CD4-positive, alpha-beta T cell treated with Interleukin-10 for 1 hour (primary cell): ENCODE measurements around the gene HOXB1.

ENCODE experiments used
- DNase-seq: peaks from one replicate; pipeline ENCODE4 v3.0.0-alpha.2; 2020

Gene HOXB1

DNA sequence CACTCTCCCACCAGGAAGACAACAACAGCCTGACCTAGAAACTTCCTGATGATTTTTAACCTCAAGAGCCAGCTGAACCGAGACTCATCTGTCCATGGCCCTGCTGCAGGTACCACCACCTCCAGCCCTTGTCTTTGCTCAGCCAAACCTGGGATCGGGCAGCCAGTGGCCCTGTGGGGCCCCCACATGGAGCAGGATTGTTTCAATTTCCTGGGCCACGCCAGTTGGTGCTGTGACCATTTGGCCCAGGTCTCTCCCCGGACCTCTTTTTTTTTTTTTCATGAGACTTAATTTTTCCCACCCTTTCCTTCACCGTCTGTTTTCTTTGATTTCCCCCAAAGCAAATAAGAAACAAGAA lies 22.4 kb upstream of the HOXB1 start:
- DNase-seq = no peak

DNA sequence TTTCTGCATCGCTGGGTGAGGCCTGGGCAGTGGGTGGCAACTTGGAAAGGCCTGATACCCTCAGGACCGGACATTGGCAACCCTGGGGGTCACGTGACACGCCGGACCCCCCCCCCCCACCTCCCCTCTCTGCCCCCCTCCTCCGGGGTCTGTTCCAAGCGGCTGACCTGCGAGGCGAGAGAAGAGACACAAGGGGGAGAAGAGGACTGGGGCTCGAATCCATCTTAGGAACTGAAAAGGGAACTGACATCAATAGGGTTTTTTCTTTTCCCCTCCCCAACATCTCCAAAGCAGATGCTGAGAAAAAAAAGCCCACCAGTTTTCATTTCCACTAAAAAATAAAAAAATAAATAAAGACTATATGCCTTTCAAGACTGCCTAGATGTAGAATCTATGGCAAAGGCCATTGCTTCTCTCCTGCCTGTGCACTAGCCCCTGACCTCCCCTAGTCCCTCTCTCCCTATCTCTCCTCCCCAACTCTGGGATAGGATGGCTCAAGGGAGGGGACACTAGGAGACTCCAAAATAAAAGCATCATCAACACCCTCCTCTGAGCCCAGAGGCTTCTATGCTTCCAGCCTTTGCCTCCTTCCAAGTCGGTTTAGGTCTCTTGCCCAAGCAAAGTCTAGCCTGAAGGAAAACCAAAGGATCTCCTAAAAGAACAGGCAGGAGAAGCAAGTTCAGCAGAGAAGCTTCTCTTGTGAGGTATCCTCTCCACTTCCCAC lies 21.8 kb upstream of the HOXB1 start:
- DNase-seq = no peak

DNA sequence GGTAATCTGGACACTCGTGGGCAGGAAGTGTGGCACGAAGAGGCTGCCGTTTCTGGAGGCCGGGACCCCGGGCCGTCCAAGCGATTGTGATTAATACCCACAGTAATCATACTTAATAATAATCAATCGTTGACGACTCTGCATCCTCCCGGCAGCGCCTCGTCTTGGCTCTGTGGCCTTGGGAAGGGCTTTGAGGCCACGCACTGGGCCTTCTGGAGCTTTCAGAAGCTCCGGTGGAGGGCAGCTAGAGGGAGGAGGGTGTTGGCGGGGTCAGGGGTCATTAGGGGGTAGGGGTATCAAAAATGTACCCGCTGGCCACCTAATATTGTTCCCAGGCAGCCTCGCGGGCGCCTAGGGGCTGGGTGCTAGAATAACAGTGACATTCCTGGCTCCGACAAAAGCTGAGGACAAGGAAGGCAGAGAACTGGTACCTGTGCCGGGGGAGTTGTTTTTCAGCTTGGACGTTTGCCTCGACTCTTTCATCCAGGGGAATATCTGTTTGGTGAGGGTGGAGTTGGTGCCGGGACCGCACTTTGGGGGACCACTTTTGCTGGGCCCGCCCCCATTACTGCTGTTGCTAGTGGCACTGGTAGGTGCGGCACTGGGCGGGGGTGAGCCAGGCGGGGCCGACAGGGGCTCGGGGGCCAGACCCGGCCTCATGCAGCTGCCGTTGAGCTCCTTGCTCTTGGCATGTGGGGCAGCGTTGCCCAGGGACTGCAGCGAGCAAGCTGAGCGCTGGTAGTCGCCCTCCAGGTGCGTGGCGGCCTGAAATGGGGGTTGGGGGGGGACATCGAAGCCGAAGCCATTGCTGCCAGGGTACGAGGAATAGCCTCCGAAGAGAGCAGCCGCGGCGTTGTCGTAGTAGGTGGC lies 21.0 kb upstream of the HOXB1 start:
- DNase-seq = no peak

DNA sequence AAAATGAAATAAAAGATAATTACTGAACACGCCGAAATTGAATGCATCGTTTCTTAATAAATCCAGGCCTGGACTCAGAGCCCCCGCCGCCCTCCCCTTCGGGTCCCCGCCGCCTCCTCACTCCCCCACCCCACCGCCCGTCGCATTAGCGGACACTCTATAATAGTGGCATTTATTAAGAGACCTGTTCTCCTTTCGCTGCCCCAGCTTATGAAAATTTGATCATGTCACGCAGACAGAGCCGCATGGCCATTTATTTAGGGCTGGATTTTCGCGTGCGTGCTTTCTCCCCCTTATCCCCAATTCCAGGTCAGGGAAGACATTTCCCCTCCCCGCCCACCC lies 20.4 kb upstream of the HOXB1 start:
- no peak for DNase-seq

DNA sequence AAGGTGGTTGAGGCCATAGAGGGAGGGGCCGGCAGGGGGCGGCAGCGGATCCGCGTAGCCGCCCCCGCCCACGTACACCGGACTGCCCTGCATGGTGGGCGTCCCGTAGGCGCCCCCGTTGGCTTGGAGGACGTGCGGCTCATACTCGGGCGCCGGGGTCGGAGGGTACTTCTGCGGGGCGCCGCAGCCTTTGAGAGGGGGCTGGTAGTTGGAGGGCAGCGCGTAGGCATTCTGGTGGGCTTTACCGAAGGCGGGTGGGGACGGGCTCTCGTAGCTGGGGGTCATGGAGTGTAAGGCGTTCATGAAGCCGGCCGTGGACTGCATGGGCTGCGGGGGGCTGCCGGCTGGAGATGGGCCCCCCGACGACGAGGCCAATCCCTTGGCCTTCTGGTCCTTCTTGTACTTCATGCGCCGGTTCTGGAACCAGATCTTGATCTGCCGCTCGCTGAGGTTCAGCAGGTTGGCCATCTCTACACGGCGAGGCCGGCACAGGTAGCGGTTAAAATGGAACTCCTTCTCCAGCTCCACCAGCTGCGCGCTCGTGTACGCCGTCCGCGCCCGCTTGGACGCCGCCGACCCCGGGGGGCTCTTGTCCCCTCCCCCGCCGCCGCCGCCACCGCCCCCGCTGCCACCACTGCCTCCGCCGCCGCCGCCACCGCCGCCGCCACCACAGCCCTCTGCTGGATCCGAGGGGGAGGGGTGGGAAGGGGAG lies 19.8 kb upstream of the HOXB1 start:
- DNase-seq = no peak

DNA sequence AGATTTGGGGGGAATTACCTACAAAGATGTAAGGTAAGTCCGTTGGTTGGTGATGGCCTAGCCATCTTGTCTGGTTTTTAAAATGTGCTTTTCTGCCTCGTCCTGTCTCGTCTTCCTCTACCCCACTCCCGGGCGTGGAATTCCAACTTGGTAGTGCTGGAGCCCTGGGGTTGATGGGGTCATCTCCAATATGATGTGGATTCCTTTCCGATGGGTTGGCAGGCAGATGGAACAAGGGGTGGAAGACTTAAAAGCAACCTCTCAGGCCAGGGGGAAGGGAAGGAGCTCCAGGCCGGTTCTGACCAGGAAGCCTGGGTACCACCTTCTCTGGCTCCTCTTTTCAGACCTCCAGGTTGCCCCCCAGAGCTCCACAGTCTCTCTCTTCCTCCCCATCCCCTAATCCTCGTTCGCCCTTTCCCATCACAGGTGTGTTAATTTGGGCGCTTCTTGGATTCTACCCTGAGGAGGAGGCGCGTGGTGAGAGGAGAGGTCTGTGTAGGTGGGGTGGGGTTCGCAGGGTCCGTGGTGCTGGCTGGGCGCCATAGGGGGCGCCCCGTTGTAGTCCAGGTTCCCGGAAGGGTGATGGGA lies 19.2 kb upstream of the HOXB1 start:
- no peak for DNase-seq

DNA sequence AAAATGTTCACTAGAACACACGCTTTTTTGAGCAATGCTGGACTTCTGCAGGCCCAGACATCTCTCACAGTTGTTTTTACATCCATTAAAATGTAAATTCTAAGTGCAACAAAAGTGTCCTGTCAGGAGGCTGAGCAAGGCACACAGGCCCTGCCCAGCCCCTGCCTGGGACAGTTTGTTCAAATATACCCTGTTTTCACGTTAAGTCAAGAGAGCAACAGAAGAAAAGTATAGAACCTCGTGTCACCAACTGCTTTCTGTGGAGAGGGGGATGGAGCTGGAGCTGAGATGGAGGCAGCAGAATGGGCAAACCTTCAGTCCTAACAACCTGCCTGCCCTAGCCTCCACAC lies 18.4 kb upstream of the HOXB1 start:
- DNase-seq = no peak

DNA sequence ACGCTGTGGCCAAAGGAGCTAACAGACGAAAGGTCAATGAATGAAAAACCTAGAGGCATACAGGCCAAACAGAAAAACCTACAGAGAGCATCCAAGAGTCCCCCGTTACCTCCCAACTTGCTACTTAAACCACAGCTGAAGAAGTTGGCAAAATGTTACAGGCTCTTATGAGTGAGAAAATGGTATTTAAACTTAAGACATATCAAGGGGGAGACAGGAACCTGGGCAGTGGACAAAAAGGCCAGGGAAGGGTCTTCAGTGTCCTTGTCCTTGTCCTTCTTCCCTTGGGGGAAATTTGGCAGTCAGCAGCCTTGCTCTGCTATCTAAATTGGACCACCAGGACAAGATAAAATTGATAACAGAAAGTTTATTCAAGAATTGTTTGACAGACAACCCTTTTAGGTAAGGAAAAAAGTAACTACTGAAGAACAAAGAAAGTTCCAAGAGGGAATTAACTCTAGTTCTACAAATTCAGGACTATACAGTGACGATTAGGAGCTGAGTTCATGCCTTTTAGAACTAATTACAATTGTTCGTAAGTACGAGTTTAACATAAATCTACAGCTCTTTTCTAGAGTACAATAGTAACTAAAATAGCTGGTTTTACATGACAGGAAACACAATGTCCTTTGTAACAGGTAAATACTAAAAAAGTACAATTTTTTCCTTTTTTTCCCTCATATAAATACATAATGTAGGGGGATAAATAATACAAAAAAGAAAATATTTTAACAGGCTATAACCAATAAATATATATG lies 17.9 kb upstream of the HOXB1 start:
- DNase-seq = no peak

DNA sequence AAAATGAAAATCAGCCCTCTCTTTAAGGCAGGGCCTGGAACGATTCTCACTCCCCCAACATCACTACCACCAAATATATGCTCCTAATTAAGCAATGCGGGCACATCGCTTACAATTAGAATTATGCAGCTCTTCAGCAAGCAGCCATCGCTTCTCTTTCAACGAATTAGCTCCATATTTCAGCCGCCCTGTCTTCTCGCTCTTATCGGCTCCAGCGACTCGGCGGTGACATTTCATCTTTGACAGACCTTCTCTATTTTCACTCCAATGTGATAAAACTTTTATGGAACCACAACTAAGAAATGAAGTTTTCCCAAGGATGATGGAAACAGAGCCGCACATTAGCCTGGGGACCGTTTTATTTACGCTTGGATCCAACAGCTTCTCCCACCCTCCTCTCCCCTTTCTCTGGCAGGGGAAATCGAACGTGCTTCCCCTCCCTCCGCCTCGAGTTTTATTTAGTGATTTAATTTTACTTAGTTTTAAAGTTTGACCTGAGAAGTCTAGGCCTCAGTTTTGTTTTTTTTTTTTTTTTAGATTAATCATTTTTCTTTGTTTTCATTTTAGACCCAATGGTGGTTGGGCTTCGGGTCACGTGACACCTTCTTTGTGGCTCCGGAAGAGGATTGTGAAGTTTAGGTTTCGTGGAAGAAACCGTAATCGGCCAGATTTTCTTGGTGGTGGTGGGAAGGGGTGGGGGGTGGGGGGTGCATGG lies 17.2 kb upstream of the HOXB1 start:
- peak; percentile 58 for DNase-seq

DNA sequence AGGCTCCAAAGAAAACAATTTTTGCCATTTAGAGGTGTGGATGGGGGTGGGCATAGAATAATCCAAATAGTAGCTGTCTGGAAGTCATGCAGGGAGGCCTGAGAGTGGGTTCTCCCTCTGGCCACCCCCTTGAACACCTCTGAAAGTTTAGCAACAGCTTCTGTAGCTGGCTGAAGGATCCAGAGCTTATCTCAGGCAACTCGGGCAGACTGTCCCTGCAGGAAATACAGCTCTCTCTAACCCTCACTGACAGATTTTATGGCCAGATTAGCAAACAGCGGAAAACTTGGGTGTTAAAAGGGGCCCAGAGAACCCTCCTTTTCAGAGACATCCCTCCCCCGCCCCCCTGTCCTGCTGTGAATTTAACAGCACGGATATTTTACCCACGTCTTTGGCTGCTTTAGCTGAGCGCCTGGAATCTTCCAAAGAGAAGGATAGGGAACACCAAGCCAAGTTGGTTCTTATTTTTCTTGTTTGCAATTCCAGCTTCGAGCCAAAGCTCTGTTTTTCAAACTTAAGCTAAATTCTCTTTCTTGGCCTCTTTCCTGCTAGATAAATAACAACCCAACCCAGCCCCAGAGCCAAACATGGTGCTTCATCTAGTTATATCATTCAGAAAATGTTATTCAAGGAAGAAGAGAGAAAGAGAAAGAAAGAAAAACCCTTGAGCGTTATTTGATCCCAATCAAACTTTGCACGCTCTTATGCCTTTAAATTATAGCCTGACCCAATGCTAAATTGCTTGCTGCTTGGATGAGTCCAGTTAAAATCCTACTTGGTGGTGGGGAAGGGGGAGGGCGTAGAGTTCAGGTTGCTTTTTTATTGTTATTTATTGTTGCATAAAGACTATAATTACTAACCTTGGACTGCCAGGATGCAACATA lies 16.4 kb upstream of the HOXB1 start:
- no peak for DNase-seq

DNA sequence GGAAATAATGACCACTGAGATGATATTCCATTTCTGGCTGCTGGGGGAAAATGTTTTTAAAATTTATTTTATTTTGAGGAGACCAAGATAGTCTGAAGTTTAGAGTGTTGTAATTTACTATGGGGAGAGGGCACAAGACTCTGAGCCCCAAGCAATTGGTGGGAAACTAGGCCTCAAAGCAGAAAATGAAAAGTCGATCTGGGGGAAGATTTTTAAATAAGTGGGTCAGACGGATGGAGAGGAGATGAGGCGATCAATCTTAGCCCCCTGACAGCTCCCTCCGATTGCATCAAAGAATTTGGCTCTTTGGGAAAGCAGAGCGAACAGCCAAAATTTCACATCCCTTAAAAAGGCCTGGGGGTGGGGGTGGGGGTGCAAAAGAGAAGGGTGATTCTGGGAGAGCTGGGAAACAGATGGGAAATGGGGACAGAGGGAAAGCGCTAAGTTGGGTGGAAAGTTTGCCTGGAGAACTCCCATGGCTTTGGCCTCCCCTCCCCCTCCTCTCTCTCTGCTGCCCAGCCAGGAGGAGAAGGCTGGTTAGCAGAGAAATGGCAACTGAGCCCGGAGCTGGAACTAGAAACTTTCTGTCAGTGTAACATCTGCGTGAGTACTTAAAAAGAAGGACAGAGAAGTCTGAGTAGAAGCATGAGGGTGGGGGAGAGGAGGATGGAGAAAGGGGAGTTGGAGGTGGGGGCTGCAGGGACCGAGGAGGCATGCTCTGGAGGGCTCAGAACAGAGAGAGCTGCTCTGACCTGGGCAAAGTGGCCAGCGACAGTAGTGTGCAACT lies 15.5 kb upstream of the HOXB1 start:
- DNase-seq = no peak

DNA sequence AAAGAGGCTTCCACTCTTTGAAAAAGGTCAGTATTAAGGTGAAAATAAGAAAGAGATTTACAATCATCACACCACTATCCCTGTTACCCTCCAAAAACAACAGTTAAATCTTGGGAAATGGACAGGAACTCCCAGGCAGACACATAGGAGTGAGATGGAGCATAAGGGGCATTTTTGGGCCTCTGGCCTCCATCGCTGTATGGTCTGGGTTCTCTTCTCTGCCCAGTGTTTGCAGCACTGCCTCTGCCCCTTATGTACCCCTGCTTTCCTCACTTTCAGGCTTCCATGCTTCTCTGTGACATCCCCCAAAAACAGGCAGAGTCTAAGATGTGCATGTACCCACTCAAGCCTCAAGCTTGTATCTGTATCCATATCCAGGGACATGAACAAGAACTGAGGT lies 14.7 kb upstream of the HOXB1 start:
- no peak for DNase-seq

DNA sequence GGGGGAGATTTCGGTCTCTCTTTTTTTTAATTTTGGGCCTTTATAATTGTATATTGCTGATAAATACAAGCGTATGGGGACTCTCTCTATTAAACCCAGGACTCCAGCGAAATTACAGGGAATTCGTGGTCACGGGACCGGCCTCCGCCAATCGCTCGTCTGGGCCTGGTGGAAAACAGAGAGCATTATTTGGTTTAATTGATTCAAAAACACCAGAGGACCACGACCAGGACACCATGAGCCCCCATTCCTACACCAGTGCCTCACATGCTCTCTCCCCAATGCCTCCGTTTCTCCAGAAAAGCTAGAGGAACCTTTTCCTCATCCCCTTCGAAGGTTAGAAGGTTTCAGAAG lies 14.2 kb upstream of the HOXB1 start, which contains the start of gene HOXB2:
Gene HOXB2 (minus strand): TSS at position 88 of the 354 bp plus-strand sequence. CDS start 198 bp downstream, outside the sequence.
- DNase-seq = no peak

DNA sequence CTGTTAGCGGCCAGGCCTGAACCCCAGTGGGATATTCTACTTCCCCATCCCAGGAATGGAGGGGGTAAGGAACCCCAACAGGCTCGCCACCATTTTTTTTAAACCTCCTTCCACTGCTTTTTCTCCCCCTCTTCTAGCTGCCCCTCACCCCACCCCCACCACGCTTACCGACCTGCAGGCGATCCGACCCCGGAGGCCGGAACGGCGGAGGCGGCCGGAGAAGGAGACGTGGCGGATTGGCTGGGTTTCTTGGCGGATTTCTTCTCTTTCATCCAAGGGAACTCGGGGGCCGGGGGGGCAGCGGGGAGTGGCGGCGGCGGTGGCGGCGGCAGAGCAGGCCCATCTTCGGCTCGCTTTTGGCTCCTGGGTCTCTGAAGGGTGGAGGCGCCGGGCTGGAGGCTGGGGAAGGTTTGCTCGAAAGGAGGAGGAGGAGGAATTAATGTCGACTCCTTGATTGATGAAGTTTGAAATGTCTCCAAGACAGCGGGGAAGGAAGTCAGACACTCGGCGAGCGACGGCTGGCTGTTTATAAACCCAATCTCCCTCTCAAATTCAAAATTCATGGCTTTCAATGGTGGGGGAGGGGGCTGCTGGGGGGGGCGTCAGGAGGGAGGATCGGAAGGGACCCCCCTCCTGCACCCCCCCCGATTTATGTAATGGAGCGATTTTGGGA lies 13.7 kb upstream of the HOXB1 start:
- DNase-seq = peak; percentile 46

DNA sequence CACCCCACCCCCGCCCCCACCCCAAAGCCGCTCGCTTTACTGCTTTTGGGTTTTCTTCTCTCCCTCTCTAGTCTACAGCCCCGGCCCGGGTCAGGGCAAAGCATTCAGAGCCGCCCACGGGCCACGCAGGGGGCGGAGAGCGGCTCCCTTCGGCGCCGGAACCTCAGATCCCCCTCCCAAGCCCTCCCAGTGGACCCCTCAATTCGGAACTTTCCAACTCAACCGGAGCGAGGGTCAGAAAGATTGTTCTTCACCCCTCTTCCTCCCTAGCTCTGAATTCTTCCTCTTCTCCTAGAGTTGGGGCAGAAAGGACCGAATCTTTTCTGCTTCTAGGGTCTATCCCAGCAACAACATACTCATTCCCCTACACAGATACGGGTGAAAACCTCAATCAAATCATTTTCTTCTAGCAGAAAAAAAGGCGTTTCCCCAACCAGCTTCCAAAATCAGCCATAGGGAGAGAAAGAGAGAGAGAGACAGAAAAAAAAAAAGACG lies 13.1 kb upstream of the HOXB1 start:
- DNase-seq = no peak

DNA sequence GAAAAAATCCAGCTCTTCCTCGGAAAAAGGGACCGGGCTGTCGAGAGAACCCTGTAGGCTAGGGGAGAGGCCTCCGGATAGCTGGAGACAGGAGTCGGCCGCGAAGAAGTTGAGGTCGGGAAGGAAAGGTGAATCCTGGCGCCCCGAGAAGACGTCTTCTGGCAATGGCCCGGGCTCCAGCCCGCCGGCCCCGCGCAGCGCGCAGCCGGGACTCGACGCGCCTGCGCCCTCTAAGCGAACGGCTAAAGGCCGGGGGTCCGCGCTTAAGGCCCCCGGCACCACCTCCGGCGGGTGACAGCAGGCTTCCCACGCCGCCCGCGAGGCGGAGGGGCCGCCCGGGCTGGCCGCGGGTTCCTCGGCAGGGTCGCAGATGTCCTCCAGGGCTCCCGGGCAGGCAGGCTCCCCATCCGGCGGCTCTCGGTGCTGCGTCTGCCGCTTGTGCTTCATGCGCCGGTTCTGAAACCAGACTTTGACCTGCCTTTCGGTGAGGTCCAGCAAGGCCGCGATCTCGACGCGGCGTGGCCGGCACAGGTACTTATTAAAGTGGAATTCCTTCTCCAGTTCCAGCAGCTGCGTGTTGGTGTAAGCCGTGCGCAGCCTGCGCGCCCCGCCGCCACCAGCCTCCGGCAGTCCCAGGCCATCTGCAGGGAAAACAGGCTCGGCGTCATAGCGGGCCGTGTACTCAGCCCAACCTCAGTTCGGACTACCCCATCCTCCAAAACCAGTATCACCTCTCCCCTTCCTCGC lies 12.5 kb upstream of the HOXB1 start:
- DNase-seq = peak; percentile 72

DNA sequence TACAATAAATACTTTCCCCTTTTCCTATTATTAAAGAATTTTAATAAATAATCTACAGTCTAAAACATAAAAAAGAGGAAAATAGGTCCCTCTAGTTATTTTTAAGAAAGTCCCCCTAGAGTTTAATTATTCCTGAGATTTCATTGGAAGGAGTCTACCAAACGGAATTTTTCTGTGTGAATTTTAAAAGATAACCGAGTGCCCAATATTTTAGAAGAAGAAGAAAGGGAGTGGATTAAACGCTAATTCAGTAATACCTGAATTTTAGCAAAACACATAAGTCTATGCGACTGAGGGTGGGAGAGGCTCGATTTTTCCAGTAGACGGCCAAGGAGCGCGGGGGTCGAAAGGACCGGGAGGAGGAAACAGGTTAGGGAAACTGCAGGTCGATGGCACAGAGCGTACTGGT lies 11.9 kb upstream of the HOXB1 start:
- no peak for DNase-seq

DNA sequence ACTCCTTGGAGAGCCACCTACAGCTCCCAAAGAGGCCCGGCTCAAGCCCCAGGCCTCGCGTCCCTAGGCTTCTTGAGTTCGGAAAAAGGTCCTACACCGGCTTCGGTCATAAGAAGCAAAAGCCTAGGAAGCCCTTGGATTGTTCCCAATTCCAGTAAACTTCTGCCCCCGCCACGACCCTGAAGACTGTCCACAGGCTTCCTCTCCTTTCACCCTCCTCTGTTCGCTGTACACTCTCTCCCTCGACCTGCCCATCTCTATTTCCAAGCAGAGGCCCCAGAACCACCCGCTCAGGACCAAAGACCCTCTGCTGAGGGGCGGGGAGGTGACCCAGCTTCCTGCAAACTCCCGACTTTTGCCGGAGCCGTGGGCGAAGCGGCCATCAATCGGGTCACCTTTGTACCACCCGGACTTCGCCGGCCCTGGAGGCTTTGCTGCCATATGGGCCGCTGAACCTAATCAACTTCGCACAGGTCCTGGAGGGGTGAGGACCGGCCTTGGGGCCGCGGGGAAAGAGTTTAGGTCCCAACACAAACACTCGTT lies 11.4 kb upstream of the HOXB1 start:
- peak; percentile 43 for DNase-seq
